NCI-H2029 treated with DMSO at 0.1 percent for 48 hours (cell line): ENCODE measurements around the gene GTF3C4.

Experiments used
- DNase-seq: peaks from one replicate; lab custom pipeline; 2025; lab: John Stamatoyannopoulos, UW

Gene GTF3C4

GRCh38 chr9:132732326-132733259, 62.3 kb downstream of the GTF3C4 start:
- DNase-seq = no peak

DNA sequence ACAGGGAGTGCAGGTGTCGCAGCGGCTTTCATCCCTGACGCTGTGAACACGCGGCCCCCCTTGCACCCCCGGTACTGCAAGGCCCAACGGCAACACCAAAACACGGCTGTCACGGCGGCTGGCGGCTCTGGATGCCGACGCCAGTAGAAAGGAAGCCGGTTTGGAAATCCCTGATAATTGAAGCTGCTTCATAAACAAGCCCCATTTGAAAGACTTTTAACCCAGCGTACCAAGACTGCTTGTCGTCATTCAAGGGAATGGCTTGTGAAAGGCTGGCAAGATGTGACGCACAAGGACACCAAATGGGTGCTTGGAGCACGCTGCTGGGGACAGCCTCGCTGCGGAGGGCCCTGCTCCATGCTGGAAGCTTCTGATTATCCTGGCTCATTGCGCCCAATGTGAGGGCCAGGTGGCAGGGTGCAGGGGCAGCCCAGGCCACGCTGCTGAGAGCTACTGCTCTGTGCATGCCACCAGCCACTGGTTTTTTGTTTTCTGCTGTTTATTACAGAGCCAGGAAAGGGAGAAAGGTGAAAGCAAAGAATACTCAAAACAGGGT, 63.1 kb downstream of the GTF3C4 start:
- no peak for DNase-seq

- no peak for DNase-seq
Observed at GRCh38 chr9:132739710-132740310, 69.5 kb downstream of the GTF3C4 start.

DNA sequence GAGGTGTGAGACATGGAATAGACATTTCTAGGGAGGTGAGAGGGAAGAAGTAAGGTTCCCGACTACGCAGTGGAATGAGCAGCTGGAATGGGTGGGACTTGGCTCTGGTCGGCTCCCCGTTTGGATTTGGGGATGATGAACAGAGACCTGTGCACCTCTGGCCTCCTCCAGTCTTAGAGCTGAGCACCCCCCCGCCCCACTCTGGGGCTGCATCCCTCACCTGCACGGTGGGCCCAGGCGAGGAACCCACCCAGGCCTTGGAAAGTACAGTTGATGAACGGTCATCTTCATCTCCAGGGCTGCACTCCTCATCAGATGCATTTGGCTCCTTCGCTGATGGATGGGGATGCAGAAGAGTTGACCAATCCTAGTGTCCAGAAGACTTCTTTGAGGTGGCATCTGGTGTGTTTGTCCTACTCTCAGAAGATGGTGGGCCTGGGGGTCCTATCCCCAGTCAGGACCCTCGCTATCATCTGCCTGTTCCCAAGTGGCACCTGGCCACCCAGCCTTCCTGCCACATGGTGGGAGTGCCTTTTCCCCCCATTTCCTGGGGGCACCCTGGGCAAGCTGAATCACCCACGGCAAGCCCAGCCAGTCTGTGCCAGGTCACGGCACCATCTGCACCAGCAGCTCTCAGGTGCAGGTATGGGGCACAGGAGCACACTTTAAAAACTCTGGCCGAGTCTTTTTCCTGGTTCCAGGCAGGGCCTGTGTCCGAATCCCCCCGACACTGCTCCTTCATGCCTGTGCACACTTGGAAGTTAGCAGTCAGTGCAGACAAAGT, 70.5 kb downstream of the GTF3C4 start:
- no peak for DNase-seq

DNA sequence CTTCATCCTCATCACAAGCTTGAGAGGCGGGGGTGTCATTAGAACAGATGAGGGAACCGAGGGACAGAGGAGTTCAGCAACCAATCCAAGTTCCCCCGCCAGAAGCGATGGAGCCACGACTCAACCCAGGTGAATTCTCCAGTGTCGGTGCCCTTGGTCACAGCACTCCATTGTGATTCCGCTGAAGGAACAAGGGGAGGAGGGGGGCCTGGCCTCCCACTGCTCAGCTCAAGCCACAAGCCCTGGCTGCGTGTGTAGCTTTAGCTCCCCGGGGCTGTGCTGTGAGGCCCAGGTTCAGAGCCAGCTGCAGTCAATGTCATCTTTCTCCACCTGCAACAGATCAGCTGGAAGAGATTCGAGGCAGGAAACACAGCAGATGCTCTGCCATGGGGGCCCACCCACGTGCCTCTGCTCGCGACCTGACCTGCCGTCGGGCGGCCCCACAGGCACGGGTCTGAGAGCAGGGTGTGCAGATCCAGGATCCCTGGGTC, 72.6 kb downstream of the GTF3C4 start:
- no peak for DNase-seq

- DNase-seq = no peak
Observed at GRCh38 chr9:132743931-132744479, 73.7 kb downstream of the GTF3C4 start.
